Measurements from ENCODE around the gene ZNF740. TPM values are rescaled to one million over a fixed set of nuclear protein-coding genes. Genes with fewer than 3 reads are reported as not detected.

The ZNF740 gene
- total RNA-seq, 1 experiment from 2014 or later = 41.2 TPM

GRCh38 chr12:53147653-53148052 lies 32.9 kb upstream of the ZNF740 start:
- H2BK120ac ChIP-seq (ENCODE audit: low read depth, low read length, poor library complexity, severe bottlenecking) = no peak overlapping the region
- H3K23ac ChIP-seq (ENCODE audit: insufficient read length, low read depth, low read length) = no peak overlapping the region
- H3K9me3 ChIP-seq (ENCODE audit: control insufficient read depth, low read depth, low read length) = no peaks in the 10 kb centered on the region
- no peaks in the 10 kb centered on the region for H3K79me2 ChIP-seq (ENCODE audit: insufficient read depth, low read length)
- H2BK5ac ChIP-seq (ENCODE audit: insufficient read length, low read length) = no peak overlapping the region
- no peak for TF ChIP-seq CTCF (conservative IDR thresholded peaks at IDR 0.05)
- Mint-ChIP-seq H3K27ac (no peak overlapping the region), H3K4me3 (no peak overlapping the region), H3K9me3 (no peaks in the 10 kb centered on the region), H3K36me3 (ENCODE audit: insufficient read depth in 1 of 3, low read depth in 3 of 3) (no peaks in the 10 kb centered on the region), H3K27me3 (ENCODE audit: low read depth) (peaks cover 24% of the 10 kb centered on the region), H3K4me1 (peaks cover 0 to 4% of the 10 kb centered on the region in 2 experiments; a peak in 2 of 4 replicates)
- H3K18ac ChIP-seq (ENCODE audit: insufficient read length, low read depth, low read length) = no peak overlapping the region
- H3K4ac ChIP-seq (ENCODE audit: low read depth, low read length) = no peak overlapping the region
- no peak overlapping the region for H2BK15ac ChIP-seq (ENCODE audit: low read depth, low read length)
- H3K9ac ChIP-seq (ENCODE audit: extremely low read depth, insufficient read length, low read length) = no peak overlapping the region
- H3K27me3 ChIP-seq (ENCODE audit: insufficient read depth, low read length) = no peaks in the 10 kb centered on the region
- H3K4me2 ChIP-seq (ENCODE audit: insufficient read depth, insufficient read length, low read length) = no peak overlapping the region
- no peak overlapping the region for H3T11ph ChIP-seq (ENCODE audit: low read length)
- no CpG with 5 or more reads among the region's 15 CpGs for WGBS (ENCODE audit: extremely low coverage, insufficient read length, low lambda C conversion rate)
- H2BK12ac ChIP-seq (ENCODE audit: insufficient read length, low read depth, low read length) = no peak overlapping the region
- DNase-seq = no peak
- no peak overlapping the region for H2AK5ac ChIP-seq (ENCODE audit: insufficient read length, low read length)
- no peaks in the 10 kb centered on the region; the same call in 1 of the 2 replicates for H3K4me1 ChIP-seq (ENCODE audit: insufficient read depth, low read length)
- H2BK20ac ChIP-seq (ENCODE audit: low read depth, low read length, poor library complexity, severe bottlenecking) = no peak overlapping the region
- H3K23me2 ChIP-seq (ENCODE audit: insufficient read length, low read depth, low read length, poor library complexity, severe bottlenecking) = no peaks in the 10 kb centered on the region
- no peak overlapping the region for H4K91ac ChIP-seq (ENCODE audit: insufficient read length, low read depth, low read length)
- no peak overlapping the region for H3K14ac ChIP-seq (ENCODE audit: insufficient read depth, low read length)
- no peaks in the 10 kb centered on the region for H4K20me1 ChIP-seq (ENCODE audit: control insufficient read depth, insufficient read depth, insufficient read length)
- no peak overlapping the region for H4K5ac ChIP-seq (ENCODE audit: insufficient read length, low read depth, low read length)
- no peak overlapping the region for H2AFZ ChIP-seq (ENCODE audit: low read length)
- no peaks in the 10 kb centered on the region for H3K79me1 ChIP-seq (ENCODE audit: insufficient read depth, low read depth, low read length, poor library complexity, severe bottlenecking)
- no peak overlapping the region for H3K27ac ChIP-seq (ENCODE audit: insufficient read length, low read depth, low read length)
- H4K8ac ChIP-seq (replicated peaks; ENCODE audit: insufficient read length, low read depth, low read length) = no peak overlapping the region
- H3K56ac ChIP-seq (ENCODE audit: insufficient read length, low read depth, low read length) = no peak overlapping the region
